Endothelial cell of umbilical vein (primary cell): ENCODE measurements around the gene DLGAP4. TPM values are rescaled to one million over a fixed set of nuclear protein-coding genes. Genes with fewer than 3 reads are reported as not detected.

Experiments used
- BruUV-seq: library from RNA; stranded (reverse); fragments of 400-500 nt; replicated peaks from 2 replicates; lab custom pipeline; 2021; lab: Mats Ljungman, UMichigan
- CTCF ChIA-PET: fragments of 300-600, 350-600 bp; sonication (Branson Sonifier 250); formaldehyde crosslinking; loops from one replicate; lab custom pipeline; 2021; ENCODE audit warnings: antibody characterized with exemption, inconsistent platforms; lab: Charles Lee
- POLR2A ChIA-PET: fragments of 300-600, 350-600 bp; sonication (Branson Sonifier 250); formaldehyde crosslinking; loops from one replicate; lab custom pipeline; 2021; ENCODE audit warnings: antibody characterized with exemption, inconsistent platforms; lab: Charles Lee
- DNase-seq: peaks from one replicate; pipeline ENCODE4 v3.0.0-alpha.2; 2011; ENCODE audit warnings: low read depth, low spot score
- FAIRE-seq: peaks from 2 replicates; lab custom pipeline; 2011; peaks lifted over from hg19 to GRCh38; lab: Jason Lieb, UNC
- H2AFZ ChIP-seq: 2 replicates; pipeline ENCODE4 v1.6.0; 2012; ENCODE audit warnings: low read depth, low read length, control low read depth, inconsistent platforms
- H3K27ac ChIP-seq: 2 replicates; pipeline ENCODE4 v1.5.1; 2011; ENCODE audit warnings: low read depth, mild to moderate bottlenecking, control low read depth, low read length, moderate library complexity; ENCODE audit not compliant: insufficient read depth
- H3K27me3 ChIP-seq, 2 experiments: 2 replicates each; pipeline versions ENCODE4 v1.6.0 to v1.6.1; 2011; ENCODE audit warnings: low read length in 2 of 2, mixed read lengths in 1 of 2; ENCODE audit not compliant: control insufficient read depth in 2 of 2, insufficient read depth in 2 of 2
- H3K36me3 ChIP-seq, 2 experiments: 2 replicates in 1 of 2; 3 replicates in 1 of 2; pipeline ENCODE4 v1.5.1; 2011; ENCODE audit warnings: low read length in 2 of 2, mild to moderate bottlenecking in 1 of 2, moderate library complexity in 1 of 2; ENCODE audit not compliant: control insufficient read depth in 2 of 2, insufficient read depth in 2 of 2; ENCODE audit errors: extremely low read depth in 1 of 2
- H3K4me1 ChIP-seq: 3 replicates; pipeline ENCODE4 v1.5.1; 2011; ENCODE audit warnings: mild to moderate bottlenecking, low read length; ENCODE audit not compliant: control insufficient read depth, insufficient read depth; ENCODE audit errors: extremely low read depth
- H3K4me2 ChIP-seq: 2 replicates; pipeline ENCODE4 v1.6.1; 2011; ENCODE audit warnings: low read length, control low read depth, mixed read lengths; ENCODE audit not compliant: insufficient read depth
- H3K4me3 ChIP-seq, 3 experiments: fragments of 200-600 bp in 1 of 3; sonication (generic), shearing (Covaris generic) in 1 of 3; replicated peaks in 1 of 3; 2 replicates each; pipeline ENCODE4 v1.5.1; 2011 to 2016; ENCODE audit warnings: control low read depth in 3 of 3, low read length in 3 of 3, mild to moderate bottlenecking in 2 of 3, inconsistent platforms in 1 of 3, low read depth in 1 of 3, moderate library complexity in 1 of 3; ENCODE audit not compliant: insufficient read depth in 1 of 3
- H3K79me2 ChIP-seq: 2 replicates; pipeline ENCODE4 v1.6.0; 2012; ENCODE audit warnings: low read length, inconsistent platforms; ENCODE audit not compliant: control insufficient read depth, insufficient read depth
- H3K9ac ChIP-seq: replicated peaks from 2 replicates; pipeline ENCODE3; 2011; ENCODE audit warnings: low read length, control low read depth; ENCODE audit not compliant: insufficient read depth; ENCODE audit errors: extremely low read depth
- H3K9me1 ChIP-seq: replicated peaks from 3 replicates; pipeline ENCODE4 v1.6.0; 2011; ENCODE audit warnings: mild to moderate bottlenecking, low read length; ENCODE audit not compliant: control insufficient read depth, insufficient read depth; ENCODE audit errors: extremely low read depth
- H3K9me3 ChIP-seq: replicated peaks from 2 replicates; pipeline ENCODE4 v1.5.1; 2012; ENCODE audit warnings: low read length, inconsistent platforms; ENCODE audit not compliant: control insufficient read depth, insufficient read depth
- H4K20me1 ChIP-seq: replicated peaks from 2 replicates; pipeline ENCODE3; 2011; ENCODE audit warnings: mild to moderate bottlenecking, low read length; ENCODE audit not compliant: control insufficient read depth, insufficient read depth; ENCODE audit errors: extremely low read depth
- CTCF ChIP-seq, 2 donors: IDR thresholded peaks; 1 replicate in 1 of 2; 2 replicates in 1 of 2; pipeline ENCODE4 v1.5.1; 2011; ENCODE audit warnings: low read length in 2 of 2, mild to moderate bottlenecking in 2 of 2, moderate library complexity in 2 of 2, control low read depth in 1 of 2, inconsistent platforms in 1 of 2, low read depth in 1 of 2; ENCODE audit not compliant: insufficient read depth in 1 of 2; ENCODE audit errors: extremely low read depth in 1 of 2
- EZH2 ChIP-seq: IDR thresholded peaks from 2 replicates; pipeline ENCODE4 v1.6.1; 2012; ENCODE audit warnings: borderline replicate concordance, low read depth, mild to moderate bottlenecking, moderate library complexity, low read length, inconsistent platforms; ENCODE audit not compliant: severe bottlenecking
- MAX ChIP-seq: IDR thresholded peaks from 2 replicates; pipeline ENCODE4 v1.6.1; 2011; ENCODE audit not compliant: insufficient read depth, insufficient read length
- MYC ChIP-seq: IDR thresholded peaks from one replicate; pipeline ENCODE4 v1.6.1; 2011; ENCODE audit warnings: mild to moderate bottlenecking, low read depth, low read length
- dilution Hi-C: fragments of 300-500 bp; cut with MboI; formaldehyde crosslinking; loops from one replicate; pipeline ENCODE4 v1.15.0; 2019; ENCODE audit warnings: low sequenced_read_pairs; ENCODE audit not compliant: extremely low pct_ligation_motif_present
- intact Hi-C: fragments of 100-400 bp; cut with micrococcal nuclease; formaldehyde crosslinking; loops from one replicate; pipeline ENCODE4 v1.10.0; 2022
- polyA plus RNA-seq, 4 experiments: library from polyadenylated mRNA; depleted of rRNA in 3 of 4; stranded (reverse) in 3 of 4; unstranded in 1 of 4; fragments of >200 nt; gene quantifications; 2 replicates each; pipeline versions ENCODE4 v1.2.1 to v1.2.3, GENCODE V29; 2011 to 2012; ENCODE audit warnings: missing spikeins in 1 of 4
- total RNA-seq: library from RNA; stranded (reverse); gene quantifications from 2 replicates; pipeline ENCODE4 v1.2.3, GENCODE V29; 2021

DLGAP4 gene
- total and polyA plus RNA-seq, 2 donors (not counting 3 experiments of a cell fraction or from before 2014, with no cell fraction given), result 57.5 to 125 TPM

DNA sequence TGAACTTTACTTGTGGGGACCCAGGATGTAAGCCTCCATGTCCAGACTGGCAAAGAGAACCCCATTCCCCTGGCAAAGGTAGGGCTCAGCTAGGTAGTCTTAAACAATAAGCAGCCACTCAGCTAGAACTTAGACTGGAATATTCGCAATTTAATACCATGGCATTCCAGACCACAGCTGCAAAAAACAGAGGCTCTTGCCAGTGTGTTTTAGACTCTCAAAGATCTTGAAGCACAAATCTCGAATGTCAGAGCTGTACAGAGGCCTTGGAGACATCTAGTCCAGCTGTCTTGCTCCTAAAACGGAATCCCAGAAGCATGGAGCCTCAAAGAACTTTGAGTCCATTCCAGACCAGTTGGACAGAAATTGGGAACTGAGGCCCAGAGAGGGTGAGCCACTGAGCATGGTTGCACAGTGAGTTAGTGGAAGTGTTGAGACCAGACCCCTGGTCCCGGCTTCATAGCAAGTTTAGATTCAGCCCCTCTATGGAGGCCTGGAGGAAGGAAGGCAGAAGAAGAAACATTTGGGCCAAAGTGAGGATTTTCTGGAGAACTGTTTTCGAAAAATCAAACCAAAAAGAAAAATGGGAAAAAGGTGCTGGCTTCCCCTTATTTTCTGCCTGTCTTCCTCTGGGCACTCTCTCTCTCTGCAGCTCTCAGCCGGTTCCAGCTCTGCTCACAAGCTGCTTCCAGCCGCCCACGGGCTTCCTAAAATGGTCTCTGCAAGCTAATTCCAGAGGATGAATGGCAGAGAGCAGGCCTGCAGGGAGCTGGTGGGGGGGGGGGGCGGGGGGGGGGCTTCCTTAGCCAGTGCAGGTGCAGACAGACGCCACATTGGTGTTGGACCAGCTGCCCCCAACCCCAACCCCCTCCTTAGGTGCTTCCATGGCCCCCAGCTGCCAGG, 37.4 kb upstream of the DLGAP4 start:
- Histone ChIP-seq H3K4me2 (no peak overlapping the region), H3K79me2 (no peaks in the 10 kb centered on the region), H3K9me3 (no peaks in the 10 kb centered on the region), H3K27me3 (no peaks in the 10 kb centered on the region), H3K9ac (no peak overlapping the region), H4K20me1 (no peaks in the 10 kb centered on the region), H3K4me3 (no peak overlapping the region), H3K4me1 (no peaks in the 10 kb centered on the region), H2AFZ (no peak overlapping the region), H3K36me3 (no peaks in the 10 kb centered on the region), H3K9me1 (no peaks in the 10 kb centered on the region), H3K27ac (no peak overlapping the region)
- BruUV-seq, result no TSS peak
- TF ChIP-seq MYC, result no peak
- TF ChIP-seq CTCF (IDR thresholded peaks at IDR 0.05; ENCODE audit: extremely low read depth in 1 of 2, insufficient read depth in 1 of 2, low read depth in 1 of 2, low read length in 2 of 2), result no peak
- TF ChIP-seq EZH2, result no peak
- no peak for TF ChIP-seq MAX
- FAIRE-seq (no peak), DNase-seq (no peak)
- dilution Hi-C loops, result no loop called here
- ChIA-PET CTCF (interaction anchor here (0.6 to 6.3 kb wide), 7 partner anchors 11 to 171 kb away, joined by 3 to 81 read pairs (median 3); no protein-coding TSS in a partner anchor), POLR2A (no interaction called here)
- intact Hi-C loops, result no loop called here
